GM20431 (cell line): ENCODE measurements around the gene PRDX2.
"Not testable (repeated sequence)": the region's sequence is repeated elsewhere in the genome, so short reads cannot be mapped to it uniquely, and the experiment has no call there.

Experiments
- in situ Hi-C: fragments of 300-500 bp; cut with MseI, MboI; formaldehyde crosslinking; loops from one replicate; pipeline ENCODE4 v1.15.0; 2020; ENCODE audit warnings: low sequenced_read_pairs; ENCODE audit not compliant: unreplicated experiment

The PRDX2 gene

DNA sequence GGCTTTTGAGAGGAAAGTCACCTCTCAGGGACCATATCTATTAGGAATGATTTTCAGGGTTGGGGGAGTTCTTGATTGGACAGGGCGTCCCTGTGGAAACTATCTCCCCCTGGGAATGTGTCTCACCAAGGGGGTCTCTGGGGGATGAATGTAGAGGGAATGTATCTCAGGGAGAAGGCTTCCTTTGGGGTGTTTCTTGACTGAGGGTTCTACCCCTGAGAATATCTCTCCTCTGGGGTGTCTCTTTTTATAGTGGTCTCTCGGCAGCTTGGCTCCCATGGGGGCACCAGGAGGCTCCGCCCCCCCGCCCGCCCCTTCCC lies 31.8 kb upstream of the PRDX2 start:
- in situ Hi-C loops, result no loop called here

DNA sequence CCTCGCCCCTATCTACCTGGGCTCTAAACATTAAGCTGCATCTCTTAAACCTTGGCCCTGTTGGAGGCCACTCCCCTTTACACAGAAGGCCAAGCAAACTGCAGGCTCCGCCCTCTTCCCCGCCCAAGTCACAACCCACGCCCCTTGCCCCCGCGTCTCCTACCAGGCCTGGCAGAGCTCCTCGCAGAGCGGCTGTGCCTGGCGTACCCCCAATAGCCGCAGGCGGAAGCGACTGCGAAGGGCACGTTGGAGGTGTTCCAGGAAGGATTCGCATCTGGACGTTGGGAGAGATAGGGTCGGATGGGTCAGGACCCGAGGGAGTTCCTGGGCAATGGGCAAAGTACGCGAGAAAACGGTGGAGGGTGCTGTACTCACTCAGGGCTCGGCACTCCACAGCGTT lies 26.9 kb upstream of the PRDX2 start:
- in situ Hi-C loops, result no loop called here

DNA sequence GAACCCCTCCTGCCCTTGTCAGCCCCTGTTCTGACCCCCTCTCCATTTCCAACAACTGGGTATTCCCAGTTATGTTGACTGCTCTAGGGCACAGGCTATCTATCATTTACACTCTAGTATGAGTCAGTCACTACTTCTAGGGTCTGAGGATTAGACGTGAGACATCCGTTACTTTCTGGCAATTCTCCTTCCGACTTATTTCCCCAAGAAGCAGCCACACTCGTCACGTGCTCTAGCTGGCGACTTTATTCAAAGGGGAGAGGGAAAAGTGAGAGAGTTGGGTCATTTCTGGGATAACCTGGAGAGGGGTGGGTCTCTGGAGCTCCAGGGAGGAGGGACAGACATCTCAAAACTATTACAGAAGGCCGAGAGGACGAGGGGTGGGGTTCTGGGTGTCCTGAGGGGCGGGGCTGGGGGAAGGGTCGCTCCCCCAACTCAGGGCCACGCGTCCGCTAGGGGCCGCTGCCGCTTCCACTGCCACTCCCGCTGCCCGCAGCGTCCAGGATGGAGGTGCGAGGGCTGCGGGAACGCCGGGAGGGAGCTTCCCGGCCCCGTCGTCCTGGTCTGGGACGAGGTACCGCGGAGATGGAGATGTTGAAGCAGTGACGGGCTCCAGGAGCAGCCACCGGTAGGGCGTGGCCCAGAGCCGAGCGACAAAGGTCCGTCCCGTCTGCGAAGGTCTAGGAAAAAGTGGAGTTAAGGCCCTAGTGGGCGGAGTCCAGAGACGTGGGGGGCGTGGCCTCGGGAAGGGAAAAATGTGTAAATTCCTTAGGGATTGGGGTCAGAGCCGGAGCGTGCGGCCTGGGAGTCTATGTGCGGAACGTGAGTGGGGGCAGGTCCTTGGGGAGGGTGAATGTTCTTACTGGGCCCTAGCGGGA lies 23.9 kb upstream of the PRDX2 start:
- in situ Hi-C loops, result no loop called here

DNA sequence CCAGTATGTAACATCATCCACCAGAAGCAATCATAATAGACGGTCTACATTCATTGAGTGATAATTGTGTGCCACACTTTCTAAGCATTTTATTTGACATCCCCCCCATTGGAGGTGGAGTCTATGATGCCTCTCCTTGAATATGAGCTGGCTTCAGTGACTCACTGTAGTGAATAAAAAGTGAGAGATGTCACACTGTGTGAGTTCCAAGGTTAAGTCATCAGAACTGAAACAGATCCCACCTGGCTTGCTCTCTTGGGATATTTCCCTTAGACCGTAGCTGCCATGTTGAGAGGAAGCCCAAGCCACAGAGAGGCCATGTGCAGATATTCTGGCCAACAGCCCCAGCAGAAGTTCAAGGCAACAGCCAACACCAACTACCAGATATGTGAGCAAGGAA lies 20.2 kb upstream of the PRDX2 start:
- in situ Hi-C loops, result no loop called here

DNA sequence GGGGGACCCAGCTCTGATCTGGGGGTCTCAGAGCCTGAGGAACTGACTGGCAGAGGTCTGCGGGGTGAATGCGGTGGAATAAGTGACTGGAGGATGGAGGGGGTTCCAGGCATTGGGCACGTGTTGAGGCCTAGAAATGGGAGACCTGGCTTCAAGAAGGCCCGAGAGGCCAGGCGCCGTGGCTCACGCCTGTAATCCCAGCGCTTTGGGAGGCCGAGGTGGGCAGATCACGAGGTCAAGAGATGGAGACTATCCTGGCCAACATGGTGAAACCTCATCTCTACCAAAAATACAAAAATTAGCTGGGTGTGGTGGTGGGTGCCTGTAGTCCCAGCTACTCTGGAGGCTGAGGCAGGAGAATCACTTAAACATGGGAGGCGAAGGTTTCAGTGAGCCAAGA lies 16.2 kb upstream of the PRDX2 start:
- in situ Hi-C loops, result not testable (repeated sequence)

DNA sequence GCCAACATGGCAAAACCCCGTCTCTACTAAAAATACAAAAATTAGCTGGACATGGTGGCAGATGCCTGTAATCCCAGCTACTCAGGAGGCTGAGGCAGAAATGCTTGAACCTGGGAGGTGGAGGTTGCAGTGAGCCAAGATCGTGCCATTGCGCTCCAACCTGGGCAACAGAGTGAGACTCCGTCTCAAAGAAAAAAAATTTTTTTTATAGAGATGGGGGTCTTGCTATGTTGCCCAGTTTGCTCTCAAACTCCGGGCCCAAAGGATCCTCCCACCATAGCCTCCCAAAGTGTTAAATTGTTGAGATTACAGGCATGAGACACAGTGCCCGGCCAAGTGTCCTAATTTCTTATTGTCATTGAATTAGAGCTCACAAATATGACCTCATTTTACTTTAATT lies 15.6 kb upstream of the PRDX2 start:
- in situ Hi-C loops, result not testable (repeated sequence)

DNA sequence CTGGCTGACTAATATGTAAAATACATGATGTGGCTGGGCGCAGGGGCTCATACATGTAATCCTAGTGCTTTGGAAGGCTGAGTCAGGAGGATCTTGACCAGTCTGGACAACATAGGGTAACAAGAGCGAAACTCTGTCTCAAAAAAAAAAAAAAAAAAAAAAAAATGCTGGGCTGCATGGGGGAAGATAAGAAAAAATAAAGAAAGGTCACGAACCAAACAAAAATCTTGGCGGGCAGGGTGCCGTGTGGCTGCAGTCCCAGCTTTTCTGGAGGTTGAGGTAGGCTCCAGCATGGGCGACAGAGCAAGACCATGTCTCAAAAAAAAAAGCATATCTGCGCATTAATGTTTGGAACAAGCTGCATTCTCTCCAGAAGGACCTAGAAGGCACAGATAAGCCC lies 13.5 kb upstream of the PRDX2 start:
- in situ Hi-C loops, result no loop called here

DNA sequence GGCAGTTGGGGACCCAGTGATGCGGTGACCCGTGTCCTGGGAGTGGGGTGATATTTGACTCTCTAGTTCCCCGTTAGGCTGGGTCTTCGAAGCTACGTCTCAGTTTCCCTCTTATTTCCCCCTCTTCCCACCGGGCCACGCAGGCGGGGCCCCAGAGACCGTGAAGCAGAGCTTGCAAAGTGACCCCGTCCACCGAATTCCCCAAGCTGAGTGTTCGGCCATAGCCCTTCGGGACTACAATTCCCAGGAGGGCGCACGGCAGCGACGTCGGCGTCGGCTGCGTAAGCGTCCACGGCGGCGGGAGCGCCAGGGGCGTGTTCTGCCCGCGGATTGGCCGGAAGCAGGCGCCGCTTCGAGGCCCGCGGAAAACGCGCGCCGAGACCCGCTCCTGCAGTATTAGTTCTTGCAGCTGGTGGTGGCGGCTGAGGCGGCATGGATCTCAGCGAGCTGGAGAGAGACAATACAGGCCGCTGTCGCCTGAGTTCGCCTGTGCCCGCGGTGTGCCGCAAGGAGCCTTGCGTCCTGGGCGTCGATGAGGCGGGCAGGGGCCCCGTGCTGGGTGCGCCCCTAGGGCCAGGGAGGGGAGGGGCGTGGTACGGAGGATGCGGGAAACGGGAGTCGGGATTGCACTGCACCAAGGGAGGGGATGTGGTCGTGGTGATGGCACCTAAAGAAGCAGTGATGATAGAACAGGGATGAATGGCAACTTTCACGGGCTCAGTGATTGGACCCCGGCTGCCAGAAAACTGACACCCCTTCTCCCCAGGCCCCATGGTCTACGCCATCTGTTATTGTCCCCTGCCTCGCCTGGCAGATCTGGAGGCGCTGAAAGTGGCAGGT lies 4.9 kb upstream of the PRDX2 start, which contains the start of gene RNASEH2A:
TSS of gene RNASEH2A (plus strand) at position 343 of the 840 bp plus-strand sequence. CDS start at position 433, 90 bp downstream.
- in situ Hi-C loops, result no loop called here

DNA sequence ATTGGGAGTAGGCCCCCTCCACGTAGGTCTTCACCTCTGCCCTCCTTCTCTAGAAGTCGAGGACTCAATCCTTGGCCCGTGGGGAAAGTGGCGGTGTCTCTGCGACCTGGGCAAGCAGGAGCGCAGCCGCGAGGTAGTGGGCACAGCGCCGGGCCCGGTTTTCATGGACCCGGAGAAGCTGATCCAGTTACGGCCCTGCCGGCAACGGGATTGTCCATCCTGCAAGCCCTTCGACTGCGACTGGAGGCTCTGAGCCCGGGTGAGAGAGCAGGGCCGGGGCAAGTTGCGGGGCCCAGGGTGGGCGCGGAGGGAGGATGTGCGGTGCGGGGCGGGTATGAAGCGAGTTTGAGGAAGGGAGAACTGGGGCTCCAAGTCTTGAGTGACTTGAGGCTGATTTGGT lies 2.5 kb upstream of the PRDX2 start:
- in situ Hi-C loops, result no loop called here

DNA sequence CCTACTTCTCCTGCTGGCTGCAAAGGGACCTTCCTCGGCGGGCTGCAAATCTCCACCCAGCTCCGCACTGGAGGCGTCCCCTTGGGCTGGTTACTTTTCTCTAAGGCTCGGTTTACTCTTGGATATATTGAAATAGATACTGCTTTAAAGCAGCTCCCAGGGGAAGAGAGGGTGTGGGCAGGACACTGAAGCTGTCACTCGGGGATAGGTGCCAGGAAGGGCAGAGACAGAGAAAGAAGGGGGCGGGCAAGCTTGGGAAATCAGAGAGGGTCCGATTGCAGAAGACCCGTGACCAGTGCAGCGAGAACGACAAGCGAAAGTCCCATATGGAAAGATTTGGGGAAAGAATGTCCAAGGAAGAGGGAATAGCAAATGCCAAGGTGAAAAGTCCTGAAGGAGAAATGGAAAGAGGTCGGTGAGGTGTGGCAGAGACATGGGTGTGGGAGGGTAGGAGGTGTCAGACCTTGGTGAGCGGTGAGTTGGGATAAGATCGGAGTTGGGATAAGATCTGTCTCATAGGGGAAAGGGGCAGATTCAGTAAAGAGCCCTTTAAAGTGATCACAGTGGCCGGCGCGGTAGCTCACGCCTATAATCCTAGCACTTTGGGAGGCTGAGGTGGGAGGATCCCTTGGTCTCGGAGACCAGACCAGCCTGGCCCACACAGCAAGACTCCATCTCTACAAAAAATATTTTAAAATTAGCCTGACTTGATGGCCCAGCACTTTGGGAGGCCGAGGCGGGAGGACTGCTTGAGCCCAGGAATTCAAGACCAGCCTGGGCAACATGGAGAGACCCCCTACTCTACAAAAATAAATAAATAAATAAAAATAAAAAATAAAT lies 887 bp upstream of the PRDX2 start:
- in situ Hi-C loops, result no loop called here

DNA sequence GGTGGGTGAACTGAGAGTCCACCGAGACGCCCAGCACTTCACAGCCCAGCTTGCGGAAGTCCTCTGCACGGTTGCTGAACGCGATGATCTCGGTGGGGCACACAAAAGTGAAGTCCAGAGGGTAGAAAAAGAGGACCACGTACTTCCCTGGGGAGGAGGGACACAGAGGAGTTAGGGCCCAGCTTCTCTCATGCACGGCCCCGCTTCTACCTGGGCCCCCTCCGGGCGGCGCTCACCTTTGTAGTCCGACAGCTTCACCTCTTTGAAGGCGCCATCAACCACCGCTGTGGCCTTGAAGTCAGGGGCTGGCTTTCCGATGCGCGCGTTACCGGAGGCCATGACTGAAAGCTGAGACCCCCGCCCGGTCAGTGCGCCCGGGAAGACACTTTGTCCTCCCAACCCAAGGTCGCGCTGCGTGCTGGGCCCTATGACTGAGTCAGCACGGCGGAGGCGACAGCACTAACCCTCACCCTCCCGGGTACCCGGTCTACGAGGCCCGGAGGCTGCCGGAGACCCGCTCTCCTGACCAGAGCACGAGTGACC lies 606 bp downstream of the PRDX2 start:
- in situ Hi-C loops, result no loop called here

DNA sequence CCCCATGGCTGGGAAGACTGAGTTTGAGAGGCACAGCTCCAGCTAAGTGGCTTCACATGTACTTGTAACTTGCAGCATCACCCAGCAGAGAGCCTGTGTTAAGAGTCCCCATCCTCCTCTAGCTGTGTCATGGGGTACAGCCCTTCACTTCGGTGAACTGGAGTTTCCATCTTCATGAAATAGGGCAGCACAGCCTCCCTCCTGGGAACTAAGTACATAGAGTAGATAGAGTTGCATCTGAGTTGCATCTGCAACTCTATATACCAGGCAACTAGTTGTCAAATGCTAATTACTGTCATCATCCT lies 1.2 kb downstream of the PRDX2 start:
- in situ Hi-C loops, result no loop called here

DNA sequence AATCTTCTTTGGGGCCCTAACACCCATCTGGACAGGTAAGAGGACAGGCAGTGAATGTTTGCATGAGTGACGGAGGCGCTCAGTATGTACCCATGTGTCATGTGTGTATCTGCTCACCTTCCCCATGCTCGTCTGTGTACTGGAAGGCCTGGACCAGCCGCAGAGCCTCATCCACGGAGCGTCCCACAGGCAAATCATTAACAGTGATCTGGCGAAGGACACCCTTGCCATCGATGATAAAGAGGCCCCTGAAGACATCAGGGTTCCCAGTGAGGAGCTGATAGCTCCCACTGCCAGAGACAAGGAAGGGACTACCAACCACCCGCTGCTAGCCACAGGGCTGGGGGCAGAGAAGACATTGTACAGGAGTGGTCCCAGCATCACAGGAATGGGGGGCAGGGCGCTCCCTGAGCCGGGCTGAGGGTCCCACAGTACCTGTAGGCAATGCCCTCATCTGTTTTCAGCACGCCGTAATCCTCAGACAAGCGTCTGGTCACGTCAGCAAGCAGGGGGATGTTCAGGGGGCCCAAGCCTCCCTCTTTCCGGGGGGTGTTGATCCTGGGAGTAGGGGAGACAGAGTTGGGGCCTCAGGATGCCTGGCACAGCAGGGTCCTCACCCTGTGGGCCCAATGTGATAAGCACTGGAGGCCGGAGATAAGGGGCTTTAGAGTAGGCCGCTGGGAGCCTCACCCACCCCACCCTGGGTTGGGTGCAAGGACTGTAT lies 1.7 kb downstream of the PRDX2 start:
- in situ Hi-C loops, result no loop called here

DNA sequence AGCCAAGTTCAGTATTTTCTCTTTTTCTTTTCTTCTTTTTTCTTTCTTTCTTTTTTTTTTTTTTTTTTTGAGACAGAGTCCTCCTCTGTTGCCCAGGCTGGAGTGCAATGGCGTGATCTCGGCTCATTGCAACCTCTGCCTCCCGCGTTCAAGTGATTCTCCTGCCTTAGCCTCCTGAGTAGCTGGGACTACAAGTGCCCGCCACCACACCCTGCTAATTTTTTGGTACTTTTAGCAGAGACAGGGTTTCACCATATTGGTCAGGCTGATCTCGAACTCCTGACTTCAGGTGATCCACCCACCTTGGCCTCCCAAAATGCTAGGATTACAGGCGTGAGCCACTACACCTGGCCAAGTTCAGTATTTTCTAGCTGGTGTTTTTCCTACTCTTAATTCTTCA lies 4.0 kb downstream of the PRDX2 start:
- in situ Hi-C loops, result not testable (repeated sequence)

DNA sequence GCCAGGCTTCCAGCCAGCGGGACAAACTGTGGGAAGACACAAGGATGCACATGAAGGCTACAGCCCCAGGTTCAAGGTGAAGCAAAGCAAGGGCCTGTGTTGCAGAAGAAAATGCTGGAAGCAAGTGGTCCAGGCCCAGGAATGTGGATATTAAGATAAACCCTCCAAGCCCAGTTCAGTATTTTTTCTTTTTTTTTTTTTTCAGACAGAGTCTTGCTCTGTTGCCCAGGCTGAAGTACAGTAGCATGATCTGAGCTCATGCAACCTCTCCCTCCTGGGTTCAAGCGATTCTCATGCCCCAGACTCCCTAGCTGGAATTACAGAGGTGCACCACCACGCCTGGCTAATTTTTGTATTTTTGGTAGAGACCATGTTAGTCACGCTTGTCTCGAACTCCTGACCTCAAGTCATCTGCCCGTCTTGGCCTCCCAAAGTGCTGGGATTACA lies 4.4 kb downstream of the PRDX2 start:
- in situ Hi-C loops, result no loop called here

DNA sequence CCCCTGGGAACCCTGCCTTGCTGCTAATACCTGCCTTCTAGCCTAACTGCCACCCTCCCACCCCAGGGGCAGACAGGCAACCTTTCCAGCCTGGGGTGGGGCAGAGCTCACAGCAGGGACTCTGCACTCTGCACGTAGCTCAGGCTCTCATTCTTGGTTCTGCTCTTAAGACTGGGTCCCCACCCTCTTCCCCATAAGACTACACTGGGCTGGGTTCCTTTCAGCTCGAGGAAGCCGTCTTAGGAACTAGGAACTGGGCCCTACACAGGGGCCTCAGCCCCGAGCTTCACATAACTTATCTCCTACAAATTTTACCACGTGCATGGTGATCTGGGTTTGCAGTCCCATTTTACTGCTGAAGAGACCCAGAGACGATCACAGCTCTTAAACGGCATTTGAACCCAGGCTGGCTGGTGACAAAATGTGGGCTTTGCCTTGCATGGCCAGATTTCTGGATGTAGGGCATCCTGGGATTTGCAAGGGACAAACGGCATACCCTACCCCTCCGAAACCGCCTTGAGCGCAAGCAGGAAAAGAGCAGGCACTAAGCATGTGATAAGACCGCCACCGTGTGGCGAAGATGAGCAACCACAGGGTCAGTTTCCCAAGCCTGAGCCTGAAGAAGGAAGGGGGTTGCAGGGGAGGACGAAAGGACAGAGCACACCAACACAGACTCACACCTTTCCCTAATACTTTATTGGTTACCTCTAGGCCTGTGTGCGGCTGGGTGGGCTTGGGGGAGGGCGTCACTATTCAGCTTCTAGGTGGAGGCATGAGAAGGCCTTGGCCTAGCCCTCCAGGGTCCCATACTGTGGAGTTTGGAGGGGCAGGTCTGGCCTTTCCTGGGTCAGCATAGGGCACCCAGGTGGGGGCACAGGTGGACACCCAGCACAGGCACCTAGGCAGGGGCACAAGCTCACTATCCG lies 5.2 kb downstream of the PRDX2 start:
- in situ Hi-C loops, result no loop called here

DNA sequence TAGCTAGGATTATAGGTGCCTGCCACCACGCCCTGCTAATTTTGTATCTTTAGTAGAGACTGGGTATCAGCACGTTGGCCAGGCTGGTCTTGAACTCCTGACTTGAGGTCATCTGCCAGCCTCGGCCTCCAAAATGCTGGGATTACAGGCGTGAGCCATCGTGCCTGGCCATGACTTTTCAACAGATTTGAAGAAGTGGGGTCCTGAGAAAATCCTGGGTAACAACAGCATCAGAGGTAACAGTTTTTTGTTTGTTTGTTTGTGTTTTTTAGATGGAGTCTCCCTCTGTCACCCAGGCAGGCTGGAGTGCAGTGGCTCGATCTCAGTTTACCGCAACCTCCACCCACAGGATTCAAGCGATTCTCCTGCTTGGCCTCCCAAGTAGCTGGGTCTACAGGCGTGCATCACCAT lies 6.6 kb downstream of the PRDX2 start:
- in situ Hi-C loops, result no loop called here

DNA sequence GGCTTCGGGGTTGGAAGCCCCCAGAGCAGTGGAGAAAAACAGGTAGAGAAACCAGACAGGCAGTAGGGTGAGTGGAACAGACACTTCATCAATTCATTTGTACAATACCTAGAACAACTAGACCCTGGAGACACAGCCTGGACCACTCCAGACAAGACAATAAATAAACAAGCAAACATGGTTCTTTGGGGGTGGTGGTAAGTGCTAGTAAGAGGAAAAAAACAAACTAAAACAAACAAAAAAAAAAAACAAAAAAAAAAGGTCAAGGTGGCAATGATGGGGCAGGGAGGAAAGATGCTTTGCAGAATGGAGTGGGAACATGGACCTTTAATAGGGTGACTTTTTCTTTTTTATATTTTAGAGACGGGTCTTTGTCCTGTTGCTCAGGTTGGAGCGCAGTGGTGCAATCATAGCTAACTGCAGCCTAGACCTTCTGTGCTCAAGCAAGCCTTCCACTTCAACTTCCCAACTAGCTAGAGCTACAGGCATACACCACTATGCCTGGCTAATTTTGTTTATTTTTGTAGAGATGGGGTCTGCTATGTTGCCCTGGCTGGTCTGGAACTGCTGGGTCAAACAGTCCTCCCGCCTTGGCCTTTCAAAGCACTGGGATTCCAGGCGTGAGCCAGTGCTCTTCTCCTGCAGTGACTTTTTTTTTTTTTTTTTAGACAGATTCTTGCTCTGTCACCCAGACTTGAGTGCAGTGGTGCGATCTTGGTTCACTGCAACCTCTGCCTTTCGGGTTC lies 7.2 kb downstream of the PRDX2 start:
- in situ Hi-C loops, result no loop called here
